SK-N-MC (cell line): ENCODE measurements around the gene FKRP.

Experiments used
- EZH2 ChIP-seq: fragments of 200-600 bp; sonication (generic); IDR thresholded peaks from one replicate; pipeline ENCODE4 v1.6.1; 2017; ENCODE audit warnings: antibody characterized with exemption
- POLR2AphosphoS5 ChIP-seq: IDR thresholded peaks from 2 replicates; pipeline ENCODE4 v1.6.1; 2012; ENCODE audit warnings: mild to moderate bottlenecking, low read depth, low read length, borderline replicate concordance

DNA sequence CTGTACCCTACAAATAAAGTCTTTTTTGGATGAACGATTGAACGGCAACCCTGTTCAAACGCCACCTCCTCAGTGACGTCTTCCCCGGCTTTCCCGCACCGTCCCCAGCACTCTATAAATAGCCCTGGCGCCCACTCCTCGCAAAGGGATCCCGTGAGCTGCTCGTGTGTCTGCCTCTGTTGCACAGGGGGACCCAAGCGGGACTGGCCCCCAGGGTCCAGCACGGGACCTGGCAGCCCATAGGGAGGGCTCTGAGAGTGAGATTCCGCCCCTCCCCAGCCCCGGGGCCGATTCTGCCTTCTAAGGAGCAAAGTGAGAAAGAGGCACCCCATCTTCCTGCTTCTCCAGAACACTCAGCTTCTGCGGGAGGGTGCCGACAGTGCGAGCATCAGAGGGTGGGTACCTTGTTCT is 8.1 kb upstream of the FKRP start:
- TF ChIP-seq EZH2 (no peak), POLR2AphosphoS5 (no peak)
